Caco-2 (cell line): ENCODE data around the gene KATNAL2. TPM values are rescaled to one million over a fixed set of nuclear protein-coding genes. Genes with fewer than 3 reads are reported as not detected.

Experiments
- Bru-seq: library from RNA; stranded (reverse); fragments of 400-500 nt; gene quantifications from one replicate; lab custom pipeline; 2021; lab: Mats Ljungman, UMichigan
- BruChase-seq, 2 experiments: library from RNA; stranded (reverse); fragments of 400-500 nt; gene quantifications; one replicate each; lab custom pipeline; 2021; lab: Mats Ljungman, UMichigan
- BruUV-seq: library from RNA; stranded (reverse); fragments of 400-500 nt; replicated peaks from 2 replicates; lab custom pipeline; 2021; lab: Mats Ljungman, UMichigan
- CTCF ChIA-PET: fragments of 300-600 bp; sonication (Branson Sonifier 250); formaldehyde crosslinking; loops from one replicate; lab custom pipeline; 2022; ENCODE audit warnings: antibody characterized with exemption; lab: Charles Lee
- POLR2A ChIA-PET: fragments of 300-600 bp; sonication (Branson Sonifier 250); formaldehyde crosslinking; loops from one replicate; lab custom pipeline; 2022; ENCODE audit warnings: antibody characterized with exemption; lab: Charles Lee
- DNase-seq, 2 experiments: peaks; one replicate each; pipeline versions ENCODE4 v3.0.0 to v3.0.0-alpha.2; 2020 to 2022
- H3K27me3 ChIP-seq: replicated peaks from 2 replicates; pipeline ENCODE4 v1.6.0; 2011; ENCODE audit warnings: low read length; ENCODE audit not compliant: control insufficient read depth, insufficient read depth
- H3K36me3 ChIP-seq: 2 replicates; pipeline ENCODE4 v1.5.1; 2011; ENCODE audit warnings: low read length; ENCODE audit not compliant: control insufficient read depth, insufficient read depth
- H3K4me1 ChIP-seq: fragments of 250-450 bp; sonication (Bioruptor Pico); 2 replicates; pipeline ENCODE4 v1.5.1; 2020; ENCODE audit warnings: mild to moderate bottlenecking
- H3K4me3 ChIP-seq: 2 replicates; pipeline ENCODE4 v1.5.1; 2011; ENCODE audit warnings: low read depth, mild to moderate bottlenecking, control low read depth, low read length
- H3K9me3 ChIP-seq: fragments of 250-450 bp; sonication (Bioruptor Pico); 2 replicates; pipeline ENCODE4 v1.5.1; 2020; ENCODE audit warnings: mild to moderate bottlenecking, moderate library complexity
- H3K27ac Mint-ChIP-seq: one replicate; pipeline ENCODE4 v1.8.0; 2022; ENCODE audit warnings: mixed read lengths; ENCODE audit not compliant: unreplicated experiment
- H3K27me3 Mint-ChIP-seq: one replicate; pipeline ENCODE4 v1.8.0; 2022; ENCODE audit warnings: mixed read lengths; ENCODE audit not compliant: insufficient read depth, unreplicated experiment
- H3K36me3 Mint-ChIP-seq: one replicate; pipeline ENCODE4 v1.8.0; 2022; ENCODE audit warnings: mild to moderate bottlenecking, mixed read lengths; ENCODE audit not compliant: insufficient read depth, unreplicated experiment
- H3K4me1 Mint-ChIP-seq: one replicate; pipeline ENCODE4 v1.8.0; 2022; ENCODE audit warnings: low read depth, mixed read lengths; ENCODE audit not compliant: unreplicated experiment
- H3K4me3 Mint-ChIP-seq: one replicate; pipeline ENCODE4 v1.8.0; 2022; ENCODE audit warnings: mild to moderate bottlenecking, moderate library complexity, mixed read lengths; ENCODE audit not compliant: unreplicated experiment
- H3K9me3 Mint-ChIP-seq: one replicate; pipeline ENCODE4 v1.8.0; 2022; ENCODE audit warnings: mixed read lengths; ENCODE audit not compliant: unreplicated experiment
- intact Hi-C: fragments of 100-400 bp; cut with micrococcal nuclease; formaldehyde crosslinking; loops from one replicate; pipeline ENCODE4 v1.10.0; 2022; ENCODE audit not compliant: unreplicated experiment
- long read RNA-seq: library from polyadenylated mRNA; stranded (forward); transcript quantifications from one replicate; pipeline ENCODE4 v2.0.0, GENCODE V29; 2022
- total RNA-seq: library from RNA; stranded (reverse); gene quantifications from 2 replicates; pipeline ENCODE4 v1.2.3, GENCODE V29; 2022
- TF ChIP-seq, protein P1 (sequence below), 2 experiments: fragments of 200-600 bp in 1 of 2; IDR thresholded peaks; 1 replicate in 1 of 2; 2 replicates in 1 of 2; pipeline versions ENCODE4 v1.5.1 to v1.8.0; 2011 to 2022; ENCODE audit warnings: antibody characterized with exemption in 1 of 2, control low read depth in 1 of 2, inconsistent platforms in 1 of 2, low read depth in 1 of 2, low read length in 1 of 2, mild to moderate bottlenecking in 1 of 2, moderate library complexity in 1 of 2; ENCODE audit not compliant: insufficient read depth in 1 of 2, severe bottlenecking in 1 of 2, unreplicated experiment in 1 of 2

The KATNAL2 gene
- not detected in 2 replicates for total RNA-seq
- percentile 15 among the genes with signal in this experiment for Bru-seq, nascent RNA
- BruChase-seq, experiment 1, labeled RNA remaining after a 2-hour chase = percentile 12 among the genes with signal in this experiment
- percentile 13 among the genes with signal in this experiment for BruChase-seq, experiment 2, labeled RNA remaining after a 6-hour chase
- long read RNA-seq = 0 reads

DNA sequence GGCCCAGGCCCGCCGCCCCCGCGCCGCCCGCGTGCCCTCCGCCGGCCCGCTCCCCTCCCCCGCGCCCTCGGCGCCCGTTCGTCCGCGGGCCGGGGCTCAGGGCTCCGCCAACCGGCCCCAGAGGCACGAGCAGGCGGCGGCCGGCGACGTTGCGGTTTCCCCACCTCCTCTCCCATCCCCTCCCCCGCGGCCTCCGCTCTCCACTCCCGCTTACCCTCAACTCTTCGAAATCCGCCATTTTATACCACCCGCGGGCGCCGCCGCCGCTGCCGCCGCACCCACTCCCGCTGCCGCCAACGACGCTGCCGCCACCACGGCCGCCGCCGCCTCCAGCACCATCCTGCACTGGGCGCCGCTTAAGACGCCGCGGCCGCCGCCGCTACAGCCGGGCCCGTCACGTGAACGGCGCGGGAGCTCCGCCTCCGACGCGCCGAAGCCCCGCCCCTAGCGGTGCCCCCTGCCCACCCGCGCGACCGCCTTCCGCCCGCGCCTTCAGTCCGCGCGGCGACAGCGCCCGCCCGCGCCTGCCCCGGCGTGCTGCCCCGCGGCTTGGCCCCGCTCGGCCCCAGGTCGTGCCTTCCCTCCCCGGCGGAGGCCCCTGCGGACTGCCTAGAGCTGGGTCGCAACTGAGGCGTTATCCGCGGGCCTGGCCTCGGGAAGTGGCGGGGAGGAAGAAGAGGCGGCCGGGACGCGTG is at the start of gene KATNAL2, which contains the start of gene PIAS2:
TSS of gene KATNAL2 (plus strand) at position 495 of the 695 bp plus-strand sequence. CDS start 29,271 bp downstream, outside the sequence.
TSS of gene PIAS2 (minus strand) at position 400 of the 695 bp plus-strand sequence. CDS start at position 238, 162 bp downstream.
- BruUV-seq = no TSS peak
- H3K4me3 ChIP-seq = peak within 1 kb of the TSS; percentile 69
- peak; percentile 55 to 64 for DNase-seq
- H3K4me1 Mint-ChIP-seq = no peaks in the 10 kb centered on the region
- no peaks in the 10 kb centered on the region for H3K9me3 ChIP-seq
- ChIA-PET CTCF (interaction anchor here (0.6 kb wide), 1 partner anchor 19 kb away, joined by 5 read pairs; no protein-coding TSS in a partner anchor), POLR2A (no interaction called here)
- no peaks in the 10 kb centered on the region for H3K36me3 Mint-ChIP-seq
- peak within 1 kb of the TSS; percentile 42 for H3K27ac Mint-ChIP-seq
- intact Hi-C loops = no loop called here
- TF ChIP-seq, protein P1, sequence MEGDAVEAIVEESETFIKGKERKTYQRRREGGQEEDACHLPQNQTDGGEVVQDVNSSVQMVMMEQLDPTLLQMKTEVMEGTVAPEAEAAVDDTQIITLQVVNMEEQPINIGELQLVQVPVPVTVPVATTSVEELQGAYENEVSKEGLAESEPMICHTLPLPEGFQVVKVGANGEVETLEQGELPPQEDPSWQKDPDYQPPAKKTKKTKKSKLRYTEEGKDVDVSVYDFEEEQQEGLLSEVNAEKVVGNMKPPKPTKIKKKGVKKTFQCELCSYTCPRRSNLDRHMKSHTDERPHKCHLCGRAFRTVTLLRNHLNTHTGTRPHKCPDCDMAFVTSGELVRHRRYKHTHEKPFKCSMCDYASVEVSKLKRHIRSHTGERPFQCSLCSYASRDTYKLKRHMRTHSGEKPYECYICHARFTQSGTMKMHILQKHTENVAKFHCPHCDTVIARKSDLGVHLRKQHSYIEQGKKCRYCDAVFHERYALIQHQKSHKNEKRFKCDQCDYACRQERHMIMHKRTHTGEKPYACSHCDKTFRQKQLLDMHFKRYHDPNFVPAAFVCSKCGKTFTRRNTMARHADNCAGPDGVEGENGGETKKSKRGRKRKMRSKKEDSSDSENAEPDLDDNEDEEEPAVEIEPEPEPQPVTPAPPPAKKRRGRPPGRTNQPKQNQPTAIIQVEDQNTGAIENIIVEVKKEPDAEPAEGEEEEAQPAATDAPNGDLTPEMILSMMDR (IDR thresholded peaks at IDR 0.05; ENCODE audit: insufficient read depth in 1 of 2, low read depth in 1 of 2, low read length in 1 of 2, severe bottlenecking in 1 of 2, unreplicated experiment in 1 of 2) = no peak
- H3K4me1 ChIP-seq = no peaks in the 10 kb centered on the region
- no peaks in the 10 kb centered on the region for H3K36me3 ChIP-seq
- H3K4me3 Mint-ChIP-seq = peak within 1 kb of the TSS; percentile 67
- H3K9me3 Mint-ChIP-seq = no peaks in the 10 kb centered on the region
- H3K27me3 Mint-ChIP-seq = no peaks in the 10 kb centered on the region
- H3K27me3 ChIP-seq = no peaks in the 10 kb centered on the region

DNA sequence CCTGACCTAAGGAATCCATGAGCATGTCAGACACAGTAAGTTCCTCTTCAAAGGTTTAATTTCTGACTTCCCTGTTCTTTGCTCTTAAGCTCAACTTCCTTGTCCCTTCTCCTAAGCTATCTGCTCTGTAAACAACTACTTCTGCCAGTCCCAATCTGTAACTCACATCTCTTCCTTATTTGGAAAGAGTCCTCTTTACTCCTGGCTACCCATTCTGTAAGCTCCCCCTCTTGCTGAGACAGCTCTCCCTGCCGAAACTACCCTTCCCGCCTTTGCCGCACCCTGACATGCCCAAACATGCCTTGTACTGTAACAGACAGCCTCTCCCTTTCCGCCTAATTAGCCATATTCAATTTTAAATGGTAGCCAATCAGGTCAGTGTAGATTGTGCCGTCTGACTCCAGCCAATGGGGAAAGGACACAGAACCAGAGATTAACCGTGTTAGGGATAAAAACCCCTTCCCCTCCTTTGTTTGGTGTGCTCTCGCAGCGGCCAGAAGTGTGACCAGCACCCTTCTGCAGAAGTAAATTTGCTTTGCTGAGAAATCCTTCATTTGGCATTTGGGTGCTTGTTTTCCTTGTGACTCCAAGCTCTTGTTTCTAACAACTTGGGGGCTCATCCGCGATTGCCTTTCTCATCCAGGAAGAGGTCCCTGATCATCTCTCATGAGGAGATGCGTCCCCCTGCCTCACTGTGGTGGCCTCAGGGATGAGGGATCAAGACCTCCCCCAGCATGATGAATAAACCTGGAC is 49.1 kb upstream of the KATNAL2 start:
- Mint-ChIP-seq H3K4me1 (no peaks in the 10 kb centered on the region), H3K9me3 (peaks cover 20% of the 10 kb centered on the region), H3K27me3 (no peaks in the 10 kb centered on the region), H3K4me3 (no peak overlapping the region), H3K36me3 (no peaks in the 10 kb centered on the region), H3K27ac (no peak overlapping the region)
- H3K4me3 ChIP-seq = no peak overlapping the region
- H3K36me3 ChIP-seq = no peaks in the 10 kb centered on the region
- ChIA-PET POLR2A (no interaction called here), CTCF (no interaction called here)
- H3K27me3 ChIP-seq = no peaks in the 10 kb centered on the region
- DNase-seq = no peak
- intact Hi-C loops = no loop called here
- no peaks in the 10 kb centered on the region for H3K4me1 ChIP-seq
- no peaks in the 10 kb centered on the region for H3K9me3 ChIP-seq
- no TSS peak for BruUV-seq
- TF ChIP-seq, protein P1 (IDR thresholded peaks at IDR 0.05; ENCODE audit: insufficient read depth in 1 of 2, low read depth in 1 of 2, low read length in 1 of 2, severe bottlenecking in 1 of 2, unreplicated experiment in 1 of 2) = no peak

DNA sequence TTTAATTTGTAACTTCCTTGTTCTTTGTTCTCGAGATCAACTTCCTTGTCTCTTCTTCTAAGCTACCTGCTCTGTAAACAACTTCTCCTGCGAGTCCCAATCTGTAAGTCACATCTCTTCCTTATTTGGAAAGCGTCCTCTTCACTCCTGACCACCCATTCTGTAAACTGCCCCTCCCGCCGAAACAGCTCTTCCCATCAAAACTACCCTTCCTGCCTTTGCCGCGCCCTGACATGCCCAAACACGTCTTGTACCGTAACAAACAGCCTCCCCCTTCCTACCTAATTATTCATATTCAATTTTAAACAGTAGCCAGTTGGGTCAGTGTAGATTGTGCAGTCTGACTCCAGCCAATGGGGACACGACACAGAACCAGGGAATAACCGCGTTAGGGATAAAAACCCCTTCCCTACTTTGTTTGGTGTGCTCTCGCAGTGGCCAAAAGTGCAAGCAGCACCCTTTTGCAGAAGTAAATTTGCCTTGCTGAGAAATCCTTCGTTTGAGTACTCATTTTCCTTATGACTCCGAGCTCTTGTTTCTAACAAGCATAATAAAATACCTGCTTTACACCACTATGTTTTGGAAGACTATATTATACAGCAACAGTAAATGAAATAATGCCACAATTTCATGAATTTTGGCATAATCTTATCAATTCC is 39.9 kb upstream of the KATNAL2 start:
- Mint-ChIP-seq H3K36me3 (no peaks in the 10 kb centered on the region), H3K4me3 (no peak overlapping the region), H3K27me3 (no peaks in the 10 kb centered on the region), H3K9me3 (peaks cover 11% of the 10 kb centered on the region), H3K27ac (no peak overlapping the region), H3K4me1 (no peaks in the 10 kb centered on the region)
- TF ChIP-seq, protein P1 (IDR thresholded peaks at IDR 0.05; ENCODE audit: insufficient read depth in 1 of 2, low read depth in 1 of 2, low read length in 1 of 2, severe bottlenecking in 1 of 2, unreplicated experiment in 1 of 2) = no peak
- no peaks in the 10 kb centered on the region for H3K9me3 ChIP-seq
- no peaks in the 10 kb centered on the region for H3K4me1 ChIP-seq
- POLR2A ChIA-PET = no interaction called here
- no peak overlapping the region for H3K4me3 ChIP-seq
- DNase-seq = no peak
- CTCF ChIA-PET = no interaction called here
- no peaks in the 10 kb centered on the region for H3K36me3 ChIP-seq
- H3K27me3 ChIP-seq = no peaks in the 10 kb centered on the region
- intact Hi-C loops = no loop called here
- BruUV-seq = no TSS peak
